Measurements from ENCODE around the gene CTNNA3.

The CTNNA3 gene

GRCh38 chr10:66786709-66787108, 909.3 kb downstream of the CTNNA3 start:
- no peak for DNase-seq

- DNase-seq, result no peak
Observed at GRCh38 chr10:66784770-66785169, 911.2 kb downstream of the CTNNA3 start.

- no peak for DNase-seq
Observed at GRCh38 chr10:66783316-66783715, 912.7 kb downstream of the CTNNA3 start.

- DNase-seq, result no peak
Observed at GRCh38 chr10:66782776-66783175, 913.2 kb downstream of the CTNNA3 start.

GRCh38 chr10:66782144-66782543, 913.9 kb downstream of the CTNNA3 start:
- no peak for DNase-seq

- DNase-seq, result no peak
Observed at GRCh38 chr10:66780796-66781195, 915.2 kb downstream of the CTNNA3 start.

GRCh38 chr10:66778351-66778750, 917.6 kb downstream of the CTNNA3 start:
- no peak for DNase-seq

GRCh38 chr10:66777665-66778064, 918.3 kb downstream of the CTNNA3 start:
- no peak for DNase-seq

GRCh38 chr10:66773472-66773817, 922.5 kb downstream of the CTNNA3 start:
- no peak for DNase-seq

- no peak for DNase-seq
Observed at GRCh38 chr10:66772548-66773471, 923.2 kb downstream of the CTNNA3 start.

- no peak for DNase-seq
Observed at GRCh38 chr10:66767707-66768106, 928.3 kb downstream of the CTNNA3 start.

GRCh38 chr10:66762218-66762729, 933.7 kb downstream of the CTNNA3 start:
- no peak for DNase-seq

GRCh38 chr10:66760941-66761340, 935.1 kb downstream of the CTNNA3 start:
- no peak for DNase-seq

GRCh38 chr10:66755474-66755873, 940.5 kb downstream of the CTNNA3 start:
- no peak for DNase-seq

- DNase-seq, result no peak
Observed at GRCh38 chr10:66752714-66753113, 943.3 kb downstream of the CTNNA3 start.

- DNase-seq, result no peak
Observed at GRCh38 chr10:66748217-66748616, 947.8 kb downstream of the CTNNA3 start.

GRCh38 chr10:66747451-66747850, 948.5 kb downstream of the CTNNA3 start:
- no peak for DNase-seq

GRCh38 chr10:66746711-66747110, 949.3 kb downstream of the CTNNA3 start:
- DNase-seq, result no peak

GRCh38 chr10:66746246-66746645, 949.7 kb downstream of the CTNNA3 start:
- DNase-seq, result no peak

GRCh38 chr10:66744915-66745314, 951.1 kb downstream of the CTNNA3 start:
- no peak for DNase-seq

- no peak for DNase-seq
Observed at GRCh38 chr10:66737241-66737640, 958.8 kb downstream of the CTNNA3 start.

GRCh38 chr10:66723608-66724400, 972.2 kb downstream of the CTNNA3 start:
- peak; percentile 0 for DNase-seq

- DNase-seq, result no peak
Observed at GRCh38 chr10:66719483-66719882, 976.5 kb downstream of the CTNNA3 start.
